GM12878 (cell line): ENCODE data around the gene CYB5R3.

Experiments
- FOS ChIP-seq: IDR thresholded peaks from 3 replicates; pipeline ENCODE4 v1.6.1; 2011; ENCODE audit warnings: borderline replicate concordance; ENCODE audit not compliant: insufficient read length; ENCODE audit errors: extremely low read depth
- TF ChIP-seq, protein P1 (sequence below), 3 experiments: IDR thresholded peaks in 2 of 3; conservative IDR thresholded peaks in 1 of 3; 2 replicates each; pipeline ENCODE4 v1.5.1; 2011; ENCODE audit warnings: low read depth in 3 of 3, low read length in 3 of 3, mild to moderate bottlenecking in 3 of 3, control low read depth in 2 of 3, moderate library complexity in 2 of 3, inconsistent platforms in 1 of 3, mixed read lengths in 1 of 3; ENCODE audit not compliant: control insufficient read depth in 2 of 3, insufficient read depth in 1 of 3; ENCODE audit errors: extremely low read depth in 1 of 3

DNA sequence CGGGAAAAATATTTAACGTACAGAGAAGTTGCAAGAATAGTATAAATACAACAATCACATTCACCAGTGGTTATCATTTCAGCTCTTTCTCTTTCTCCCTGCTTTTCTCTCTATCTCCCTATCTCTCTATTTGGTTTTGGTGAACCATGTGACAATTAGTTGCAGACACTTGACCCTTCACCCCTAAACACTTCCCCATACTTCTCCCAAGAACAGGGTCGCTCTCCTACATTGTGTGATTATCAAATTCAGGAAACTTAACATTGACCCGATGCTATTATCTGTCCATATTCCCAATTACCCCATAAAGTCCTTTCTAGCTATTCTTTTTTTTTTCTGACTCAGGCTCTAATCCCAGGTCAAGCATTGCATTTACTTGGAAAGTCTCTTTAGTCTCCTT is 4.8 kb upstream of the CYB5R3 start:
- TF ChIP-seq FOS = no peak
- TF ChIP-seq, protein P1, sequence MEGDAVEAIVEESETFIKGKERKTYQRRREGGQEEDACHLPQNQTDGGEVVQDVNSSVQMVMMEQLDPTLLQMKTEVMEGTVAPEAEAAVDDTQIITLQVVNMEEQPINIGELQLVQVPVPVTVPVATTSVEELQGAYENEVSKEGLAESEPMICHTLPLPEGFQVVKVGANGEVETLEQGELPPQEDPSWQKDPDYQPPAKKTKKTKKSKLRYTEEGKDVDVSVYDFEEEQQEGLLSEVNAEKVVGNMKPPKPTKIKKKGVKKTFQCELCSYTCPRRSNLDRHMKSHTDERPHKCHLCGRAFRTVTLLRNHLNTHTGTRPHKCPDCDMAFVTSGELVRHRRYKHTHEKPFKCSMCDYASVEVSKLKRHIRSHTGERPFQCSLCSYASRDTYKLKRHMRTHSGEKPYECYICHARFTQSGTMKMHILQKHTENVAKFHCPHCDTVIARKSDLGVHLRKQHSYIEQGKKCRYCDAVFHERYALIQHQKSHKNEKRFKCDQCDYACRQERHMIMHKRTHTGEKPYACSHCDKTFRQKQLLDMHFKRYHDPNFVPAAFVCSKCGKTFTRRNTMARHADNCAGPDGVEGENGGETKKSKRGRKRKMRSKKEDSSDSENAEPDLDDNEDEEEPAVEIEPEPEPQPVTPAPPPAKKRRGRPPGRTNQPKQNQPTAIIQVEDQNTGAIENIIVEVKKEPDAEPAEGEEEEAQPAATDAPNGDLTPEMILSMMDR (IDR thresholded peaks at IDR 0.05 in 2 of 3, conservative IDR thresholded peaks at IDR 0.05 in 1 of 3; ENCODE audit: control insufficient read depth in 2 of 3, extremely low read depth in 1 of 3, insufficient read depth in 1 of 3, low read depth in 3 of 3, low read length in 3 of 3) = no peak
